Sigmoid colon (tissue), 7 donors: ENCODE data around the gene PHF23. TPM values are rescaled to one million over a fixed set of nuclear protein-coding genes. Genes with fewer than 3 reads are reported as not detected.

Source experiments
- DNase-seq: peaks from one replicate; pipeline ENCODE4 v3.0.0-alpha.2; 2019
- H3K27ac ChIP-seq, 4 donors: fragments of 200-600 bp; sonication (generic); one replicate each; pipeline ENCODE4 v1.5.1; 2016 to 2019; ENCODE audit warnings: mild to moderate bottlenecking in 1 of 4
- H3K27me3 ChIP-seq, 3 donors: fragments of 200-600 bp; sonication (generic); one replicate each; pipeline ENCODE4 v1.5.1; 2019; ENCODE audit warnings: mild to moderate bottlenecking in 1 of 3
- H3K36me3 ChIP-seq, 4 donors: fragments of 200-600 bp; sonication (generic); one replicate each; pipeline ENCODE4 v1.5.1; 2016 to 2019
- H3K4me1 ChIP-seq, 4 donors: fragments of 200-600 bp; sonication (generic); one replicate each; pipeline ENCODE4 v1.5.1; 2017 to 2019
- H3K4me3 ChIP-seq, 4 donors: fragments of 200-600 bp; sonication (generic); one replicate each; pipeline ENCODE4 v1.5.1; 2017 to 2019; ENCODE audit warnings: mild to moderate bottlenecking in 2 of 4, moderate library complexity in 1 of 4
- H3K9me3 ChIP-seq, 4 donors: fragments of 200-600 bp in 3 of 4; sonication (generic) in 3 of 4; one replicate each; pipeline versions ENCODE4 v1.5.1 to v1.6.1; 2013 to 2019
- CTCF ChIP-seq, 4 experiments: fragments of 450-650 bp in 3 of 4; fragments of 200-600 bp in 1 of 4; IDR thresholded peaks; one replicate each; pipeline ENCODE4 v1.5.1; 2016 to 2019; ENCODE audit warnings: antibody characterized with exemption in 4 of 4, mild to moderate bottlenecking in 3 of 4, moderate library complexity in 2 of 4
- EP300 ChIP-seq, 4 donors: sonication (generic); formaldehyde crosslinking; IDR thresholded peaks; one replicate each; pipeline ENCODE4 v1.6.1; 2017; ENCODE audit warnings: antibody characterized with exemption in 4 of 4
- POLR2A ChIP-seq, 2 donors: fragments of 450-650 bp; IDR thresholded peaks; one replicate each; pipeline ENCODE4 v1.6.1; 2016; ENCODE audit warnings: antibody characterized with exemption in 2 of 2, mild to moderate bottlenecking in 2 of 2, moderate library complexity in 2 of 2
- POLR2AphosphoS5 ChIP-seq, 4 donors: sonication (generic); formaldehyde crosslinking; IDR thresholded peaks; one replicate each; pipeline ENCODE4 v1.6.1; 2017; ENCODE audit warnings: antibody characterized with exemption in 4 of 4
- WGBS, 2 donors: extraction: QIAGEN DNeasy Blood & Tissue Kit; methylation state at CpG; one replicate each; pipeline ENCODE4 v1.1.7; 2013; 5-methylcytosine and 5-hydroxymethylcytosine counted together
- intact Hi-C: fragments of 100-400 bp; cut with DNase I; formaldehyde crosslinking; loops from one replicate; pipeline ENCODE4 v1.15.1; 2023
- polyA plus RNA-seq, 3 donors: library from polyadenylated mRNA; stranded (reverse); fragments of 200-250 nt; gene quantifications; one replicate each; pipeline ENCODE4 v1.2.3, GENCODE V29; 2013
- total RNA-seq, 4 donors: library from RNA; depleted of rRNA; stranded (reverse); fragments of >200 nt; gene quantifications; one replicate each; pipeline ENCODE4 v1.1.0, GENCODE V29; 2016
- donor health status: healthy with polysubstance abuse.
- donor health status: Bipolar disorder and iron deficiency.
- donor health status: healthy.

PHF23 gene
- total and polyA plus RNA-seq, 7 donors: 23.1 to 45.6 (median 44.9) TPM

GRCh38 chr17:7259555-7259889, 20.3 kb upstream of the PHF23 start:
- WGBS, 2 donors: 19 to 76% methylated on average over 6 of the region's 6 CpGs
- Histone ChIP-seq H3K27me3 (peaks cover 28 to 44% (median 42%) of the 10 kb centered on the region in 3 donors), H3K36me3 (peaks cover 7 to 54% (median 31%) of the 10 kb centered on the region in 4 donors), H3K4me1 (peaks cover 0 to 34% (median 25%) of the 10 kb centered on the region in 4 donors), H3K9me3 (no peaks in the 10 kb centered on the region), H3K27ac (no peak overlapping the region), H3K4me3 (no peak overlapping the region)
- intact Hi-C loops: loop anchor here (10.0 kb wide), 1 partner anchor 305 kb away; the partner anchor contains the start of gene SENP3
- TF ChIP-seq CTCF (IDR thresholded peaks at IDR 0.05): no peak
- no peak for TF ChIP-seq POLR2AphosphoS5 (IDR thresholded peaks at IDR 0.05)
- TF ChIP-seq EP300 (IDR thresholded peaks at IDR 0.05): no peak
- TF ChIP-seq POLR2A (IDR thresholded peaks at IDR 0.05): no peak
- no peak for DNase-seq

DNA sequence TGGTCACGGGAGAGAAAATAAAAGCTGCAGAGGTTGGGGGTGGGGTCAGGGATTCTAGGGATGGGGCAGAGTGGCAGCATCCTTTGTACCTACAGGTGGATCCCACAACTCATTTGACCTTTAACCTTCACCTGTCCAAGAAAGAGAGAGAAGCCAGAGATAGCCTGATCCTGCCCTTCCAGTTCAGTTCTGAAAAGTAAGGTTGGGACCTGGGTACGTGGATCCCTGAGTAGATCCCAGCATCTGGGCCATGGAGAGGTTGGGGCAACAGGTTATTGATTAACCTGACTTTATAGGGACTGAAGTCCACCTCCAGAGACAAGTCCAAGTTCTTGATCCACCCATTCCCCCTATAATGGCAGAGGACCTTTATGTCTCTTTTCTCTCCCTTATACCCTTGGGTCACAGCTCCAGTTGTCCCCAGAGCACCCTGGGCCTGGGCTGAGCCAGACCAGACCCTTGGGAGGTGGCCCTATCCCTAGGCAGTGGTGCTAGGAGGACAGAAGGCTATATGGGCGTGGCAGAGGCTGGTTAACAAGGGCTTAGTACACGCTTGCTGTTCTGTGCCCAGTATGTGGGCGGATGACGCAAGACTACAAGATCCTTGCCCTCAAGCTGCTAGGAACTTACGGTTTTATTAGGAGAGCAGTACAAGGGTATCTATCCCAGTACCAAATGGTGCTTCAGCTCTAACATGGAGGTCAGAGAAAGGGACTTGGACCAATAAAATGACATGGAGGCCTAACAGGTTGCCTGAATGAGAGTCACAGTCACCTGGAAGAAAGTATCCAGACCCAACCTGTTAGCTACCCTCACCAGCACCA, 19.7 kb upstream of the PHF23 start:
- 19 to 64% methylated on average over 7 of the region's 7 CpGs for WGBS, 2 donors
- TF ChIP-seq POLR2AphosphoS5 (IDR thresholded peaks at IDR 0.05): peak in 1 of 4 donors; percentile 28
- TF ChIP-seq CTCF (IDR thresholded peaks at IDR 0.05): no peak
- no peak for TF ChIP-seq EP300 (IDR thresholded peaks at IDR 0.05)
- peak in 1 of 2 donors; percentile 68 for TF ChIP-seq POLR2A (IDR thresholded peaks at IDR 0.05)
- peaks cover 10 to 60% (median 34%) of the 10 kb centered on the region in 4 donors for H3K36me3 ChIP-seq
- peaks cover 0 to 34% (median 25%) of the 10 kb centered on the region in 4 donors for H3K4me1 ChIP-seq
- H3K27me3 ChIP-seq: peaks cover 28 to 39% (median 36%) of the 10 kb centered on the region in 3 donors
- intact Hi-C loops: loop anchor here (10.0 kb wide), 1 partner anchor 306 kb away; the partner anchor contains the start of gene SENP3
- H3K27ac ChIP-seq: no peak overlapping the region
- H3K9me3 ChIP-seq: no peaks in the 10 kb centered on the region
- no peak for DNase-seq
- H3K4me3 ChIP-seq: no peak overlapping the region

- peaks cover 10 to 60% (median 34%) of the 10 kb centered on the region in 4 donors for H3K36me3 ChIP-seq
- intact Hi-C loops: loop anchor here (10.0 kb wide), 1 partner anchor 308 kb away; the partner anchor contains the start of gene SENP3
- DNase-seq: no peak
- H3K27ac ChIP-seq: no peak overlapping the region
- H3K4me1 ChIP-seq: peaks cover 0 to 30% (median 23%) of the 10 kb centered on the region in 4 donors
- no peak overlapping the region for H3K4me3 ChIP-seq
- peaks cover 14 to 18% (median 18%) of the 10 kb centered on the region in 3 donors for H3K27me3 ChIP-seq
- no peaks in the 10 kb centered on the region for H3K9me3 ChIP-seq
- TF ChIP-seq POLR2AphosphoS5 (IDR thresholded peaks at IDR 0.05): no peak
- no peak for TF ChIP-seq POLR2A (IDR thresholded peaks at IDR 0.05)
- no peak for TF ChIP-seq EP300 (IDR thresholded peaks at IDR 0.05)
- TF ChIP-seq CTCF (IDR thresholded peaks at IDR 0.05): no peak
- 84 to 91% methylated on average over 8 of the region's 8 CpGs for WGBS, 2 donors
These were observed 17.7 kb upstream of the PHF23 start for GRCh38 chr17:7256766-7257456.

- Histone ChIP-seq H3K9me3 (no peaks in the 10 kb centered on the region), H3K4me3 (no peak overlapping the region), H3K27ac (no peak overlapping the region), H3K36me3 (peaks cover 10 to 56% (median 34%) of the 10 kb centered on the region in 4 donors), H3K27me3 (no peaks in the 10 kb centered on the region), H3K4me1 (peaks cover 0 to 29% (median 24%) of the 10 kb centered on the region in 4 donors)
- WGBS, 2 donors: 76 to 91% methylated on average over 4 of the region's 4 CpGs
- intact Hi-C loops: loop anchor here (10.0 kb wide), 1 partner anchor 310 kb away; the partner anchor contains the start of gene SENP3
- no peak for TF ChIP-seq EP300 (IDR thresholded peaks at IDR 0.05)
- TF ChIP-seq POLR2A (IDR thresholded peaks at IDR 0.05): no peak
- no peak for TF ChIP-seq POLR2AphosphoS5 (IDR thresholded peaks at IDR 0.05)
- no peak for TF ChIP-seq CTCF (IDR thresholded peaks at IDR 0.05)
- DNase-seq: no peak
These were observed 15.3 kb upstream of the PHF23 start for GRCh38 chr17:7254511-7254910.
